Right renal pelvis (tissue), 4 donors: ENCODE measurements around the gene DIP2C. TPM values are rescaled to one million over a fixed set of nuclear protein-coding genes. Genes with fewer than 3 reads are reported as not detected.
"Not testable (repeated sequence)": the region's sequence is repeated elsewhere in the genome, so short reads cannot be mapped to it uniquely, and the experiment has no call there.

ENCODE experiments used
- DNase-seq, 4 donors: peaks; one replicate each; pipeline ENCODE4 v3.0.0-alpha.2; 2013; ENCODE audit warnings: low read depth in 4 of 4, low spot score in 3 of 4, missing footprints in 1 of 4
- polyA plus RNA-seq, 4 donors: library from polyadenylated mRNA; unstranded; fragments of 120-200 nt; gene quantifications; one replicate each; pipeline ENCODE4 v1.2.1, GENCODE V29; 2013; ENCODE audit not compliant: insufficient read length in 4 of 4

The DIP2C gene
- polyA plus RNA-seq, 4 donors: 19.6 to 22.4 (median 21.1) TPM

GRCh38 chr10:618229-618989 lies 71.1 kb downstream of the DIP2C start:
- no peak for DNase-seq

- no peak for DNase-seq
Observed at GRCh38 chr10:617471-617870, 72.0 kb downstream of the DIP2C start.

GRCh38 chr10:615583-616152 lies 73.8 kb downstream of the DIP2C start:
- no peak for DNase-seq

- no peak for DNase-seq
Observed at GRCh38 chr10:614790-615582, 74.5 kb downstream of the DIP2C start.

DNA sequence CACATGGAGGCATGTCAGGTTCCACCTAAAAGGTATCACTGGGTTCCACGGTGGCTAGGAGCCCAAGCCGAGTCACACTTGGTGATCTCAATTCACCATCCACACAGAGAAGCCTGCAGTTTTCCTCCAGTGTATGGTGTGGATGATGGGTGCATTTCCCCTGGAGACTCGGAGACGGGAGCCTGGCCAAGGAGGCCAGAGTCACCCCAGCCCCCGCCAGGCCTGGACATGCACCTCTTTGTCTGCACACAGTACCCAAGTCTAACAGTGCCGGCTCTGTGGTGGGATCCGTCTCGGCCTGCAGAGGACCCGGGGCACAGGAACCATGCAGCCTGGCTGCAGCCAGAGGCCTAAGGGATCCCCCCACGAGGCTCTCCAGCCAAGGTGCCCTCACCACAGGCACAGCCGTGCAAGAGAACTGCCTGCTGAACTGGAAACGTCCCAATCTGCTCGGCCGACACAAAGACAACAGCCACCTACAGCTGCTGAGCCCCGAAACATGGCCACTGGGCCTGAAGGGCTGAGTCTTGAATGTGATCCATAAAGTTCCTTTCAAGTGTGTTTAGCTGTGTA lies 75.2 kb downstream of the DIP2C start:
- DNase-seq: no peak

- peak in 3 of 4 donors; percentile 39 to 66 (median 41) for DNase-seq
Observed at GRCh38 chr10:613271-614138, 76.0 kb downstream of the DIP2C start.

GRCh38 chr10:612696-613095 lies 76.8 kb downstream of the DIP2C start:
- no peak for DNase-seq

GRCh38 chr10:610642-611305 lies 78.7 kb downstream of the DIP2C start:
- DNase-seq: not testable (repeated sequence)

- no peak for DNase-seq
Observed at GRCh38 chr10:609868-610545, 79.5 kb downstream of the DIP2C start.

DNA sequence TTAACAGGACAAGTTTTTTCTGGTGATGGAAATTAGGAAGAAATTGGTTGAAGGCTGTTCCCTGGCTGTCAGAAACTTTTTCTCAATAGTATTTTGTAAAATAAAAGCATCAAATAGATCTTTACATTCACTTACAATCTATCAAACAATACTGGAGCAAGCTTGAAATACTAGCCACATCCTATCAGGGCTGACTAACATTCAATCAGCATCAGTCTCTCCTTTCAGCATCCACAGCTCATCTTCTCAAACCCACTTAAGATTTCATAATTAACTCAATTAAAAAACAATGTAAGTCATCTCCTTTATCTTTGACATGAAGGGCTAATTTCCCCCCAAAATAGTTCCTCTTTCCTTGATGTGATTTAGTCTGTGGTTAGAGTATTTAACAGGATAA lies 80.2 kb downstream of the DIP2C start:
- no peak for DNase-seq

DNA sequence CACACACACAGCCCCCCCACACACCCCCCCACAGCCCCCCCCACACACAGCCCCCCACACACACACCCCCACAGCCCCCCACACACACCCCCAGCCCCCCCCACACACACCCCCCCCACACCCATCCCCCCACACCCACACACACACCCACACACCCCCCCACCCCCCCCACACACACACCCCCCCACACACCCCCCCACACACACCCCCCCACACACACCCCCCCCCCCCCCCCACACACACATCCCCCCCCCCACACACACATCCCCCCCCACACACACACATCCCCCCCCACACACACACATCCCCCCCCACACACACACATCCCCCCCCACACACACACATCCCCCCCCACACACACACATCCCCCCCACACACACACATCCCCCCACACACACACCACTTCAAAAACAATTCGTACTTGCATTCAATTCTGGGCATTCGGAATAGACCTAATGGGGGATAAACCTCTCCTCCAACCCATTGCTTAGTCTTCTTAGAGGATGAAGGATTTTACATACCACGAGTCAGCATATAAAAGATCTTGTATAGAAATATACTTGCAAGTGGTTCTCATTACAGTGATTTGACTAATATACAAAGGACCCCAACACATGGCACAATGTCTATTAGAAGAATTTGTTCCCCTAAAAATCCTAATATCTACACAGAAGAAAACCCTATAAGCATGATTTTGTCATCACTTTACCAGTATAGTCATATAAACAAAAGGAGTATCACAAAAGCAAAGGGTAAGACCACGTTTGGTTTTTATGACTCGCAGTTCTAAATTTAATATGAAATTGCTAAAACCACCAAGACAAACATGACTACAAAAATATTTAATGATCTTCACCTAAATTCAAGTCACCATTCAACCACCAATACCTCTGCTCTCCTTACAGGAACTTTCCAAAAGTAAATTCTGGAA lies 80.9 kb downstream of the DIP2C start:
- no peak for DNase-seq

GRCh38 chr10:607545-608185 lies 81.8 kb downstream of the DIP2C start:
- DNase-seq: no peak

DNA sequence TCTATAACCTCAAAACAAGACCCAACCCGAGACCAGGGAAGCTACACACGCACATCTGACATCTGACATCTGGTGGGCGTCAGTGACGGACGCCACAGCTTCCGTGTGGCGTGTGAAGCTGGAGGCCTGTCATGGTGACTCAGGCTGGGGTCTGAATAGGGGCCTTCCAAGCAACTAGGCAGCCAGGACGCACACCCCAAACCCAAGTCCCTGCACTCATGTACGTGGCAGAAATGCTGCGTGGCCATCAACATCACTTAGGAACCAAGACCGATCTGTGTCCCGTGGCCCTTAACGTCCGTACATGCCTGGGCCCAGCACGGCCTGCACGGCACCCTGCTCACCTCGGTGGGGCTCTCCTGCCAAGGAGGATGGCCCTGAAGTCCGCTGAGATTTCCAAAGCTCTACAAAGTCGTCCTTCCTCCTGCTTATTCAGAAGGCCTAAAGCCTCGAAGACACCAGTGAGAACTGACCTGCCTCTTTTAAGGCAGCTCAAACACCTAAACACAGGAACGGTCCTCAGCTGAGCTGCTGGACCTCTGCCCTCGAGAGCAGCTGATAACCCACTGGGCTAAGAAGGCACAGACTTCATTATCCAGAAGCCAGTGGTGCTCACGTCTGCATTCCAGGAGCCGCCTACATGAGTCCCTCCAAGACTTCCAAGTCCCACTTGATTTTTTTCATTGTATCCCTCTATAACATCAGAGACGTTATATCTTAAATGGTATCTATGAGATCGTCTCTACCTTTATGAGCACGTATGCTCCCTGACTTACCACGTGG lies 82.5 kb downstream of the DIP2C start:
- no peak for DNase-seq

DNA sequence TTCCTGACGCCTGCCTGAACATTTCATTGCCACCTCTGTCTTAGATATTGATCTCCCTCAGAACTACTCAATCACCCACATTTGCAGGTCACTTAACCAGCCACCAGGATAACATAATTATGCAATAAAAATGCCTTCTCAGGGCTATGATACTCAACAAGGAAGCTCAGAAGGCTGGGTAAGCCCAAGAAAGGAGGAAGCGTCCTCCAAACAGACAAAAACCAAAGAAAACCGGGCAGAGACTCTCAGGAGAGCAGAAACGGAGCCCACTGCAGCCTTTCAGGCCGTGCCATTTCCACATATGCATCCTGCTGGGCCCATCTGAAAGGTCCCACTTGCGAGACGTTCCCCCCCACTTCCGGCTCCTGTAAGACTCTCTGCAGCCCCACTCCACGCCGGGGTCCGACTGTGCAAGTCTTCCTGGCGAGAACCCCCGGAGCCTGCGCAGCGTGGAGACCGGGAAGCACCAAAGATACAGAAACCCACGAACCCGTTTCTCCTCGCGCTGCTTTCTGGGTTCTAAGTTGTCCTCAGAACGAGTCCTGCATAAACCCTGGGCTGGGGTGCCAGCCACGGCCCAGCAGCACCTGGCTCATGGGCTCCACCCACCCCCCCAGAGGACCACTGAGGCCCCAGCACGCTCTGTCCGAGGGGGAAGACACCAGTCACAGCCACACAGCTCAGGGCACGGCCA lies 83.7 kb downstream of the DIP2C start:
- no peak for DNase-seq

GRCh38 chr10:604716-605631 lies 84.5 kb downstream of the DIP2C start:
- DNase-seq: no peak
